ENCODE measurements around the gene DNAAF8. TPM values are rescaled to one million over a fixed set of nuclear protein-coding genes. Genes with fewer than 3 reads are reported as not detected.

Gene DNAAF8
- total and polyA plus RNA-seq, 2 of the 4 experiments (the other 2 are of a cell fraction), result 0.54 to 1.7 TPM

DNA sequence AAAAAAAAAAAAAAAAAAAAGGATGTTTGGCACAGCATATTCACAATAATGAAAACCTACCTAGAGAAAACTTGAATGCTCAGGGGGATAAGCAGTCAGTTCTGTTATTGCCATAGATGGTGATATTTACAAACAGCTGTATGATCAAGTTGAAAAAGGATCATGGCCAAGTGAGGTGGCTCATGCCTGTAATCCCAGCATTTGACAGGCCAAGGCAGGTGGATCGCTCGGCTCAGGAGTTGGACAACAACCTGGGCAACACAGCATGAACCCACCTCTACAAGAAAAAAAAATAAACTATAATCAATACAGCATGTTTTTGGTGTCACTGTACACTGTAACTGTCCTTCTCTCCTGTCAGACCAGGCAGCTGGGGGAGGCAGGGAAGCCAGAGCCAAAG lies 19.3 kb upstream of the DNAAF8 start (continued):
- TF ChIP-seq USF2 (IDR thresholded peaks at IDR 0.05; ENCODE audit: low read depth, low read length) (no peak), MXI1 (IDR thresholded peaks at IDR 0.05; ENCODE audit: borderline replicate concordance, low read depth, low read length) (no peak)

GRCh38 chr16:4718466-4718865 lies 15.9 kb upstream of the DNAAF8 start:
- Histone ChIP-seq H3K9me1 (ENCODE audit: insufficient read depth, low read length) (no peaks in the 10 kb centered on the region), H2BK120ac (ENCODE audit: low read depth, low read length) (no peak overlapping the region), H2AK9ac (replicated peaks; ENCODE audit: low read depth, low read length, poor library complexity) (peak overlapping the region; percentile 28), H3K27ac (ENCODE audit: insufficient read depth, low read length) (no peak overlapping the region), H3K4me2 (ENCODE audit: low read depth, low read length) (no peak overlapping the region), H3K36me3 (ENCODE audit: control insufficient read depth, insufficient read depth, low read length) (peaks cover 29% of the 10 kb centered on the region), H4K20me1 (ENCODE audit: insufficient read depth, low read length) (no peaks in the 10 kb centered on the region), H3K9me3 (ENCODE audit: control insufficient read depth, insufficient read depth, low read length) (no peaks in the 10 kb centered on the region), H4K8ac (ENCODE audit: low read depth in 2 of 2, low read length in 2 of 2) (no peak overlapping the region), H2BK5ac (ENCODE audit: low read depth, low read length, poor library complexity, severe bottlenecking) (no peak overlapping the region), H2BK15ac (ENCODE audit: low read depth, low read length) (no peak overlapping the region), H3K18ac (ENCODE audit: low read depth, low read length) (no peak overlapping the region), H3K27me3 (ENCODE audit: control insufficient read depth, insufficient read depth, low read length) (no peaks in the 10 kb centered on the region), H3K4ac (ENCODE audit: low read depth, low read length) (no peak overlapping the region), H3K56ac (ENCODE audit: extremely low read depth, insufficient read depth, low read length) (no peak overlapping the region), H3K4me3 (ENCODE audit: insufficient read depth, low read depth, low read length) (no peak overlapping the region), H3K79me1 (ENCODE audit: low read depth in 1 of 2, low read length in 2 of 2) (peaks cover 0 to 20% of the 10 kb centered on the region in 2 experiments; a peak in 2 of 4 replicates), H4K91ac (ENCODE audit: insufficient read depth, low read depth, low read length) (no peak overlapping the region), H3K14ac (replicated peaks; ENCODE audit: low read depth, low read length) (no peak overlapping the region), H3K9ac (ENCODE audit: low read depth, low read length) (no peak overlapping the region), H2BK20ac (ENCODE audit: low read depth, low read length) (no peak overlapping the region), H3K23ac (ENCODE audit: low read depth, low read length) (no peak overlapping the region), H2AFZ (replicated peaks; ENCODE audit: low read length, poor library complexity) (no peak overlapping the region), H4K5ac (ENCODE audit: low read depth, low read length) (no peak overlapping the region), H3K4me1 (ENCODE audit: control insufficient read depth, insufficient read depth, low read length) (no peaks in the 10 kb centered on the region), H2AK5ac (ENCODE audit: low read depth, low read length) (no peak overlapping the region)
- BruUV-seq (replicated peaks), result no TSS peak
- in situ Hi-C loops (cut with MboI; ENCODE audit: low sequenced_read_pairs) (no loop called here), dilution Hi-C loops (cut with HindIII; ENCODE audit: low sequenced_read_pairs, unreplicated experiment) (no loop called here), intact Hi-C loops (cut with micrococcal nuclease) (no loop called here)
- no peak for ATAC-seq (ENCODE audit: low read depth)
- CTCF ChIA-PET, result no interaction called here
- POLR2A ChIA-PET (ENCODE audit: unreplicated experiment), result no interaction called here
- no peak for DNase-seq
- no peak for TF ChIP-seq NFE2L2 (IDR thresholded peaks at IDR 0.05; ENCODE audit: low read depth, low read length)
- no peak for TF ChIP-seq BHLHE40 (IDR thresholded peaks at IDR 0.05; ENCODE audit: low read depth, low read length)
- TF ChIP-seq, protein P1, sequence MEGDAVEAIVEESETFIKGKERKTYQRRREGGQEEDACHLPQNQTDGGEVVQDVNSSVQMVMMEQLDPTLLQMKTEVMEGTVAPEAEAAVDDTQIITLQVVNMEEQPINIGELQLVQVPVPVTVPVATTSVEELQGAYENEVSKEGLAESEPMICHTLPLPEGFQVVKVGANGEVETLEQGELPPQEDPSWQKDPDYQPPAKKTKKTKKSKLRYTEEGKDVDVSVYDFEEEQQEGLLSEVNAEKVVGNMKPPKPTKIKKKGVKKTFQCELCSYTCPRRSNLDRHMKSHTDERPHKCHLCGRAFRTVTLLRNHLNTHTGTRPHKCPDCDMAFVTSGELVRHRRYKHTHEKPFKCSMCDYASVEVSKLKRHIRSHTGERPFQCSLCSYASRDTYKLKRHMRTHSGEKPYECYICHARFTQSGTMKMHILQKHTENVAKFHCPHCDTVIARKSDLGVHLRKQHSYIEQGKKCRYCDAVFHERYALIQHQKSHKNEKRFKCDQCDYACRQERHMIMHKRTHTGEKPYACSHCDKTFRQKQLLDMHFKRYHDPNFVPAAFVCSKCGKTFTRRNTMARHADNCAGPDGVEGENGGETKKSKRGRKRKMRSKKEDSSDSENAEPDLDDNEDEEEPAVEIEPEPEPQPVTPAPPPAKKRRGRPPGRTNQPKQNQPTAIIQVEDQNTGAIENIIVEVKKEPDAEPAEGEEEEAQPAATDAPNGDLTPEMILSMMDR (conservative IDR thresholded peaks at IDR 0.05; ENCODE audit: low read depth, low read length), result no peak
- no peak for TF ChIP-seq MXI1 (IDR thresholded peaks at IDR 0.05; ENCODE audit: borderline replicate concordance, low read depth, low read length)
- no peak for TF ChIP-seq RCOR1 (IDR thresholded peaks at IDR 0.05; ENCODE audit: insufficient replicate concordance, low read length)
- no CpG with 5 or more reads among the region's 5 CpGs for WGBS, 2 experiments (ENCODE audit: extremely low coverage in 2 of 2, insufficient read length in 1 of 2)

Measured in IMR-90 (cell line).